ENCODE measurements around the gene SMAP1.
"Not testable (repeated sequence)": the region's sequence is repeated elsewhere in the genome, so short reads cannot be mapped to it uniquely, and the experiment has no call there.

SMAP1 gene

GRCh38 chr6:70740746-70741145 is 73.1 kb downstream of the SMAP1 start:
- DNase-seq (ENCODE audit: low spot score), result not testable (repeated sequence)

DNA sequence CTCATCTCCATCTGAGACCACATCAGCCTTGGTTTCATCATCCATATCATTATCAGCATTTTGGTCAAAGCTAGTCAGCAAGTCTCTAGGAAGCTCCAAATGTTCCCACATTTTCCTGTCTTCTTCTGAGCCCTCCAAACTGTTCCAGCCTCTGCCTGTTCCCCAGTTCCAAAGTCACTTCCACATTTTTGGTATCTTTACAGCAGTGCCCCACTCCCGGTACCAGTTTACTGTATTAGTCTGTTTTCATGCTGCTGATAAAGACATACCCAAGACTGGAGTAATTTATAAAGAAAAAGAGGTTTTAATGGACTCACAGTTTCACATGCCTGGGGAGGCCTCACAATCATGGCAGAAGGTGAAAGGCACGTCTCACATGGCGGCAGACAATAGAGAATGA is 74.8 kb downstream of the SMAP1 start:
- DNase-seq (ENCODE audit: low spot score), result not testable (repeated sequence)

DNA sequence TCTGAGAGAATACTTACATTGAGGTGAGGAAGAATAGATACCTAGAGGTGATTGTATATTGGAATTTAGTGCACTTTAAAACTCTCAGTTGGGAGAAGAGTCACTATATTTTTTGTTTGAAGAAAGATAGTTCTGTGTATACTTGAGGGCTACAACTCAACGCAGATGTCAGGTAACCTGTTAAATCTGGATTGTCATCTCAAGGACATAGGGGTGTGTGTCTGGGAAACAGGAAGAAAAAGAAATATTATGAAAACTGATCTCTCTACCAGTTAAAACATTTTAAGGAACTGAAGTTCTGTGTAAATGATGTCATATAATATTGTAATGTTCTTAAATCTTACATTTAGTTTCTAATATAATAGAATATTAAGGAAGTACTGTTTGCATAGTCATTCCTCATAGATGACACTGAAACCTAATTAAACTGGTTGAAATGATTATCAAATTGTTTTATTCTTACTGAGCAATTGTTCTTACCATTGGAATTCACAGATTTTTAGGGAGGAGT is 86.2 kb downstream of the SMAP1 start:
- no peak for DNase-seq (ENCODE audit: low spot score)

DNA sequence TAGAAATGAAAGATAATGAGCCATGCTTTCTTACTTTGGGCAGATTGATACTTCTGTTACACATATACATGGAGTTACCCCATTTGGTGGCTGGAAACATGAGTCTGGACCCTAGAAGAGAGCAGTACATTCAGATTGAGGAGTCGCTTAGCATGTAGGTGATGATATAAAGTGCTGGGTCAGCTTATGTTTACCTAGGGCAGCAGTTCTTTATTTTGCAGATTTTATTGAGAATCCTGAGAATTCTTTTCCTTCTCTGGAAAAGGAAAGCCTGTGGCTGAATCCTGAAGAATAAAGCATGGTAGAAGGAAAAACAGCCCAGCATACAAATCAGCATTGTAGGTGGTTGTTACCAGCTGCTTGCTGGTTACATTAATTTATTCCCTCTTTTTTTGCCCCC is 91.2 kb downstream of the SMAP1 start:
- DNase-seq (ENCODE audit: low spot score), result no peak

DNA sequence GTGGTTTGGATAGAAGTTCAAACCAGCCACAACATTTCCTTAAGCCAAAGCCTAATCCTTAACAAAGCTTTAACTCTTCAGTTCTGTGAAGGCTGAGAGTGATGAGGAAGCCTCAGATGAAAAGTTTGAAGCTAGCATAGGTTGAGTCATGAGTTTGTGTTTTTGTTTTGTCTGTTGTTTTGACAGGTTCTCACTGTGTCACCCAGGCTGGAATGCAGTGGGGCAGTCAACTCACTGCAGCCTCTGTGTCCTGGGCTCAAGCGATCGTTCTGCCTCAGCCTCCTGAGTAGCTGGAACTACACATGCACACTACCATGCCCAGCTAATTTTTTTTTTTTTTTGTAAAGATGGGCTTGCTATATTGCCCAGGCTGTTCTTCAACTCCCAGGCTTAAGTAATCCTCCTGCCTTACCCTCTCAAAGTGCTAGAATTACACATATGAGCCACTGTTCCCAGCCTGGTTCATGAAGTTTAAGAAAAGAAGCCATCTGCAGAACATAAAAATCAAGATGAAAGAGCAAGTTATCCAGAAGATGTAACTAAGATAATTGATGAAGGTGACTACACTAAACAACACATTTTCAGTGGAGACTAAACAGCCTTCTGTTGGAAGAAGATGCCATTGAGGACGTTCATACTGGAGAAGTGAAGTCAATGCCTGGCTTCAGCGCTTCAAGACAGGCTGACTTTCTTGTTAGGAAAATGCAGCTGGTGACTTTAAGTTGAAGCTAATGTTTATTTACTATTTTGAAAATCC is 96.2 kb downstream of the SMAP1 start:
- DNase-seq (ENCODE audit: low spot score), result no peak

DNA sequence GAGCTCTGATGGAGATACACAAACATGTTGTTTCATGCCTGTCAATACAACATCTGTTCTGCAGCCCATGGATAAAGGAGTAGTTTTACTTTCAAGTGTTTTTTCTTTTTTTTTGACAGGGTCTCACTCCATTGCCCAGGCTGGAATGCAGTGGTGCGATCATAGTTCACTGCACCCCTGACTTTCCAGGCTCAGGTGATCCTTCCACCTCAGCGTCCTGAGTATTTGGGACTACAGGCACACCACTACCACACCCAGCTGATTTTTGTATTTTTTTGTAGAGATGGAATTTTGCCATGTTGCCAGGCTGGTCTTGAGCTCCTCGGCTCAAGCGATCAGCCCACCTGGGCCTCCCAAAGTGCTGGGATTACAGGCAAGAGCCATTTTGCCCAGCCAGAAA is 97.0 kb downstream of the SMAP1 start:
- DNase-seq (ENCODE audit: low spot score), result no peak

GRCh38 chr6:70771351-70771750 is 103.7 kb downstream of the SMAP1 start:
- not testable (repeated sequence) for DNase-seq (ENCODE audit: low spot score)

DNA sequence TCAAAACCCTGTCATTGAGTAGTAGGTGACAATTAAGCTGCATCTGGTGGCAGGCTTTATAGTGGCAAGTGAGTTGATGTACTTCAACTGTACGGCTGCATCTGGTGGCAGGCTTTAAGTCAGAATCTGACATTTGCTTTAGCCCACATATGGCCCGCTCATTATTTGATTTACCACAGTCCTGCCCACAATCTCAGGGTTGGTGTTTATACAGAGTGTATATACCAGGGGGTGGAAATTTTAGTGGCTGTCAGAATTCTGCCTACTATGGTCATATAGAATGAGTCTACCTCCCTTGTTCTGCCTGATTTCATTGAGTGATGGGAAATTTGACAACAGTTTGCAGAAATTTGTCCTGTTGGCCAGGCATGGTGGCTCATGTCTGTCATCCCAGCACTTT is 112.3 kb downstream of the SMAP1 start:
- no peak for DNase-seq (ENCODE audit: low spot score)

- DNase-seq (ENCODE audit: low spot score), result no peak
These were observed 123.0 kb downstream of the SMAP1 start for GRCh38 chr6:70790483-70791224.

- DNase-seq (ENCODE audit: low spot score), result no peak
These were observed 129.9 kb downstream of the SMAP1 start for GRCh38 chr6:70797625-70798024.

DNA sequence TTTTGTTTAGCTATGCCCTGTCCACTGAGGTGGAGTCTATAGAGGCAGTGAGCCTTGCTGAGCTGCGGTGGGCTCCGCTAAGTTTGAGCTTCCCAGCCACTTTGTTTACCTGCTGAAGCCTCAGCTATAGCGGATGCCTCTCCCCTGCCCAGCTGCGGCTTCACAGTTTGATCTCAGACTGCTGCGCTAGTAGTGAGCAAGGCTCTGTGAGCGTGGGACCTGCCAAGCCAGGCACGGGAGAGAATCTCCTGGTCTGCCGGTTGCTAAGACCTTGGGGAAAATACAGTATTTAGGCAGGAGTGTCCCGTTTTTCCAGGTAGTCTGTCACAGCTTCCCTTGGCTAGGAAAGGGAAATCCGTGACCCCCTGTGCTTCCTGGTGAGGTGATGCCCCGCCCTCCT is 138.4 kb downstream of the SMAP1 start:
- DNase-seq (ENCODE audit: low spot score), result no peak

GRCh38 chr6:70811788-70812187 is 144.1 kb downstream of the SMAP1 start:
- DNase-seq (ENCODE audit: low spot score), result no peak

DNA sequence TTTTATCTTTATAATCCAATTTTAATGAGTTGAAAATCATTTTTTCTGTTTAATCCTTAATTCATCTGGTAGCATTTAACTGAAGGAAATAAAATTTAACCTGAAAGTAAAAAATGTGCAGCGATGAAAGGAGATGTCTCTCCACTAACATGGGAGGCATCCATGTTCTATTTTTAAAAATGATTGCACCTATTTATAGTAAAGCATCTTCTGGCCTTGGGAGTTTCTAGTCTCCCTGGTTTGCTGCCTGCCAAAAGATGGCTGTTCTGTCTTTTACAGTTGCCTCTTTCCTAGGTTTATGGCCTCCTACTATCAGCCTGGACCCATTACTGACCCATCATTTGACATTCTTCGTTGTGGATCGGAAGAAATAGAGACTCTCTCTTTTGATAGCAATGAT is 146.2 kb downstream of the SMAP1 start:
- DNase-seq (ENCODE audit: low spot score), result no peak

DNA sequence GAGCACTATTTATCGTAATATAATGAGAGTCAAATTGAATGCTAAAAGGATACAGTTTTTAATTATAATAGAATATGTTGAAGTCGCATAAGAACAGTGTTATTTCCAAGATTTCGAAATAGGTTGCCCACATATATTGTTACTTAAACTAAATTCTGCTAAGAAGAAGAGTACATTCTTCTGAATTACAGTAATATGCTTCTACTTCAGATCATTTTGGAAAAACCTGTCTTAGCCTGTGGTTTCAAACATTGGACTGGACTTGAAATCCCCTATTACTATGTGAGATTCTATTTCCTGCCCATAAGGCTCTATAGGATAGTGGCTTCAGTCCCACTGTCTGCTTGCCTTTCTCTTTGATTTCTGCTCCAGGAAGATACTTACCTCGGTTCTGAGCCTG is 152.0 kb downstream of the SMAP1 start:
- no peak for DNase-seq (ENCODE audit: low spot score)

DNA sequence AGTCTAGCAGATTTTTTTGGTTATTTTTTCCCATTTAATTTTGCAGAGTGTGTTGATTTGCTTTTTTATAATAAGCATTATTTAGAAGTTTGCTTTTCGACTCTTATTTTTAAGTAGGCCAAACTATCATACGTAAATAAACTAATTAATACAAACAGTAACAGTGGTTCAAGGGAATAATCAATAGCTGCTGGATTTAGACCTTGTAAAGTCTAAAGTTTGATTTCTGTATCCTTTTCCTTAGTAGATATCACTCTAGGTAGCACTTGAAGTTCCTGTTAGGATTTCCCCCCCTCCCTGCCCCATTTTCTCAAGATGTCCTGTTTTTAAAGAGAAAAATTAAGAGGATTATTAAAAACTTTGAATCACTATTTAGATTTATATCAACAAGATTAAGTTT is 153.1 kb downstream of the SMAP1 start:
- DNase-seq (ENCODE audit: low spot score), result no peak

- no peak for DNase-seq (ENCODE audit: low spot score)
These were observed 154.1 kb downstream of the SMAP1 start for GRCh38 chr6:70821751-70822150.

- no peak for DNase-seq (ENCODE audit: low spot score)
These were observed 156.0 kb downstream of the SMAP1 start for GRCh38 chr6:70823651-70824050.

DNA sequence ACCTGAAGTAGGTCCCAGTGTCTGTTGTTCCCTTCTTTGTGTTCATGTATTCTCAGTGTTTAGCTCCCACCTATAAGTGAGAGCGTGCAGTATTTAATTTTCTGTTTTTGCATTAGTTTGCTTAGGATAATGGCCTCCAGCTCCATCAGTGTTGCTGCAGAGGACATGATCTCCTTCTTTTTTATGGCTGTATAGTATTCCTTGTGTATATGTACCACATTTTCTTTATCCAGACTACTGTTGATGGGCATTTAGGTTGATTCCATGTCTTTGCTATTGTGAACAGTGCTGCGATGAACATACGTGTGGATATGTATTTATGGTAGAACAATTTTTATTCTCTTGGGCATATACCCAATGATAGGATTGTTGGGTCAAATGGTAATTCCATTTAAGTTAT is 163.7 kb downstream of the SMAP1 start:
- no peak for DNase-seq (ENCODE audit: low spot score)

GRCh38 chr6:70834520-70834919 is 166.8 kb downstream of the SMAP1 start:
- DNase-seq (ENCODE audit: low spot score), result no peak

GRCh38 chr6:70838907-70839285 is 171.2 kb downstream of the SMAP1 start:
- DNase-seq (ENCODE audit: low spot score), result no peak

DNA sequence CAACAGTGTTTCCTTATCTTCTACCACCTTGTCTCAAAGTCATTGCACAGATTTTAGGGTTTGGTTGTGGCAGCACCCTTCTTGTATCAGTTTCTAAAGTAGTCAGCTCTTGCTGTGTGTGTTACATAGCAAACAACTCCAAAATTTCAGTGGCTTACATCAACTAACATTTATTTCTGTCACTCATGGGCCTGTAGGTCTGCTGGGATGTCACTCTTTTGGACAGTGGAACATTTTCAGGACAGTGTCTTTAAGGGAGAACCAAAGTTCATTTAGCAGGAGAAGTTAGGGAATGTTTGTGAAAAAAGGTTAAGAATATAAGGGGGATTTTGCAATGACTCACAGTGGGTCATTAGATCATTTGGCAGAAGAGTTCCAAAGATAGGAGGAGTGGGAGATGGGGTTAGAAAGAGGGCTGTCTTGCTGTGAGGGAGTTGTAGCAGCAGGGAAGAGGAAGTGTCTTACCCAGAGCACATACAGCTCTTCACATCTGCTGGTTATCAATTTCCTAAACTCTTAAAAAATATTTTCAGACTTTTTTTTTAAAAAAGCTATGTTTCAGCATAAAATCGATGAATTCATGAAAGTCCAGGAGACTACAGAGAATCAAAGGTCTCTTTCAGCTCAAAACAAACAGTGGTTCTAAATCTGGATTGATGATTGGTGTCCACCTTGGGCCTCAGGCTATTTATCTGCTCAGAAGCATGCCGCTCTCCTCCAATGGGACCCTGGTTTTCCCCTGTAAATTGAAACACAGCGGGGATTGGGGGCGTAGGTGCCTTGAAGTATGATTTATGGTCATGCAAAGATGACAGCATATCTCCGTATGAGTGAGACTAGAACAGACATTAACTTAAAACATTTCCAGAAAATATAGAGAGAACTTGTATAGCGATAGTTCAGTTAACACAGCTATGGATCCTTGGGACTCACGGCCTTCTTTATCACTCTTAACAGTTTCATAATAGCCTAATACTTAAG is 171.9 kb downstream of the SMAP1 start:
- no peak for DNase-seq (ENCODE audit: low spot score)

GRCh38 chr6:70841112-70841511 is 173.4 kb downstream of the SMAP1 start:
- DNase-seq (ENCODE audit: low spot score), result no peak
